WI38 (cell line): ENCODE data around the gene THSD7B.

Experiments used
- H3K4me3 ChIP-seq: 2 replicates; pipeline ENCODE4 v1.5.1; 2011; ENCODE audit warnings: low read depth, mild to moderate bottlenecking, control low read depth, low read length
- CTCF ChIP-seq: IDR thresholded peaks from 2 replicates; pipeline ENCODE4 v1.5.1; 2012; ENCODE audit warnings: low read depth, mild to moderate bottlenecking, control low read depth, low read length

THSD7B gene

GRCh38 chr2:137724912-137725311 is 959.6 kb downstream of the THSD7B start:
- no peak for TF ChIP-seq CTCF
- H3K4me3 ChIP-seq: no peak overlapping the region
